Measurements from ENCODE around the gene AMPD2. TPM values are rescaled to one million over a fixed set of nuclear protein-coding genes. Genes with fewer than 3 reads are reported as not detected.
A peak's percentile ranks its signal among the peaks of the same experiment; 100 is the strongest.

AMPD2 gene
- total and polyA plus RNA-seq, 2 of the 8 experiments (the other 6 are each of a cell fraction or from before 2014, with no cell fraction given), result 37.2 to 67.7 TPM

- no peak overlapping the region for H4K91ac ChIP-seq (replicated peaks; ENCODE audit: insufficient read length, low read length)
- H3K4ac ChIP-seq (replicated peaks; ENCODE audit: insufficient read length, low read depth, low read length), result no peak overlapping the region
- no peak overlapping the region for H4K8ac ChIP-seq (ENCODE audit: extremely low read depth, insufficient read depth, low read length)
- no peak overlapping the region for H3K9ac ChIP-seq (replicated peaks in 1 of 4; ENCODE audit: extremely low read depth in 1 of 4, low read depth in 3 of 4, low read length in 3 of 4)
- H4K5ac ChIP-seq (ENCODE audit: insufficient read length, low read depth, low read length), result no peak overlapping the region
- H3K56ac ChIP-seq (replicated peaks; ENCODE audit: insufficient read length, low read depth, low read length), result no peak overlapping the region
- H3K18ac ChIP-seq (ENCODE audit: extremely low read depth, low read length), result no peak overlapping the region
- H3K14ac ChIP-seq (ENCODE audit: insufficient read length), result no peak overlapping the region
- H3K9me3 ChIP-seq (ENCODE audit: insufficient read depth in 2 of 2, low read depth in 1 of 2, low read length in 1 of 2), result no peaks in the 10 kb centered on the region
- H3K27me3 ChIP-seq (replicated peaks in 1 of 4; ENCODE audit: control insufficient read depth in 3 of 4, extremely low read depth in 1 of 4, insufficient read depth in 3 of 4, low read length in 3 of 4), result no peaks in the 10 kb centered on the region
- H3K4me3 ChIP-seq (ENCODE audit: extremely low read depth in 1 of 4, insufficient read depth in 2 of 4, low read depth in 3 of 4, low read length in 4 of 4), result no peak overlapping the region
- no peak for FAIRE-seq
- peaks cover 0 to 4% (median under 1%) of the 10 kb centered on the region in 4 experiments; a peak in 5 of 7 replicates for H3K4me1 ChIP-seq (replicated peaks in 1 of 4; ENCODE audit: control insufficient read depth in 3 of 4, insufficient read depth in 4 of 4, low read length in 3 of 4)
- peaks cover 17 to 27% (median 24%) of the 10 kb centered on the region in 4 experiments for H3K36me3 ChIP-seq (ENCODE audit: control insufficient read depth in 2 of 4, insufficient read depth in 4 of 4, low read length in 3 of 4)
- WGBS, 2 experiments (ENCODE audit: extremely low coverage in 1 of 2, insufficient coverage in 1 of 2, insufficient read length in 1 of 2, insufficient replicate concordance in 2 of 2, low coverage in 1 of 2, low lambda C conversion rate in 2 of 2, missing lambda C conversion rate in 1 of 2), result 94% methylated on average over 16 of the region's 21 CpGs; no CpG with 5 or more reads in 1 of the 2 experiments
- H4K20me1 ChIP-seq (replicated peaks in 1 of 2; ENCODE audit: control insufficient read depth in 1 of 2, insufficient read depth in 2 of 2, low read length in 2 of 2), result peaks cover 5 to 31% of the 10 kb centered on the region in 2 experiments
- H3K79me2 ChIP-seq (ENCODE audit: control insufficient read depth in 1 of 2, insufficient read depth in 2 of 2, low read length in 2 of 2), result peaks cover 0 to 28% of the 10 kb centered on the region in 2 experiments; a peak in 2 of 4 replicates
- no peaks in the 10 kb centered on the region for H3K23me2 ChIP-seq (ENCODE audit: low read depth, low read length)
- no peak overlapping the region for H3K4me2 ChIP-seq (ENCODE audit: insufficient read depth in 1 of 2, low read depth in 2 of 2, low read length in 2 of 2)
- CTCF ChIA-PET (ENCODE audit: partially characterized antibody), result interaction anchor here (0.7 to 10.4 kb wide), 8 partner anchors 10 to 144 kb away, joined by 3 to 73 read pairs (median 7); no protein-coding TSS in a partner anchor
- DNase-seq (ENCODE audit: low read depth in 1 of 2, low spot score in 2 of 2), result peak in 1 of 2 experiments; percentile 27
- no peak overlapping the region for H2BK5ac ChIP-seq (ENCODE audit: low read depth, low read length)
- no peak overlapping the region for H3K23ac ChIP-seq (ENCODE audit: insufficient read length)
- H2BK20ac ChIP-seq (ENCODE audit: low read length), result no peak overlapping the region
- TF ChIP-seq KDM1A (IDR thresholded peaks at IDR 0.05; ENCODE audit: borderline replicate concordance, low read length) (no peak), NRF1 (IDR thresholded peaks at IDR 0.05; ENCODE audit: low read depth, low read length) (no peak), HDAC2 (IDR thresholded peaks at IDR 0.05; ENCODE audit: borderline replicate concordance in 1 of 2, low read depth in 2 of 2, low read length in 2 of 2) (no peak), RBBP5 (IDR thresholded peaks at IDR 0.05; ENCODE audit: borderline replicate concordance, low read depth, low read length) (no peak), SRF (IDR thresholded peaks at IDR 0.05; ENCODE audit: low read depth, low read length) (no peak), TBP (IDR thresholded peaks at IDR 0.05; ENCODE audit: low read depth, low read length) (no peak), JUN (IDR thresholded peaks at IDR 0.05; ENCODE audit: low read depth, low read length) (no peak), TCF12 (IDR thresholded peaks at IDR 0.05; ENCODE audit: low read depth, low read length) (no peak), CEBPB (IDR thresholded peaks at IDR 0.05; ENCODE audit: low read depth, low read length) (no peak)
- H2BK120ac ChIP-seq (replicated peaks; ENCODE audit: low read depth, low read length), result no peak overlapping the region
- no peak overlapping the region for H2AFZ ChIP-seq (ENCODE audit: low read length)
- no peak overlapping the region for H2BK12ac ChIP-seq (ENCODE audit: low read depth, low read length)
- POLR2A ChIA-PET (ENCODE audit: partially characterized antibody), result interaction anchor here (0.8 to 3.0 kb wide), 4 partner anchors 10 to 78 kb away, joined by 3 to 16 read pairs (median 4); partner anchors contain the start of gene GNAI3
- H2BK15ac ChIP-seq (ENCODE audit: low read length), result no peak overlapping the region
- H3K27ac ChIP-seq (ENCODE audit: low read depth, low read length), result no peak overlapping the region
- no peak overlapping the region for H2AK5ac ChIP-seq (ENCODE audit: low read depth, low read length)
- peaks cover 10% of the 10 kb centered on the region for H3K79me1 ChIP-seq (ENCODE audit: low read depth, low read length)
Measured at GRCh38 chr1:109626682-109627408, 7.2 kb downstream of the AMPD2 start.

Data from H1 (cell line).